ACHN (cell line): ENCODE results near the gene RPL14.

ENCODE experiments used
- DNase-seq: peaks from one replicate; pipeline ENCODE4 v3.0.0-alpha.2; 2015
- in situ Hi-C: cut with HindIII; loops from 2 replicates; pipeline ENCODE4 v1.10.0; 2017; ENCODE audit warnings: low sequenced_read_pairs, low pct_ligation_motif_present, low pct_unique_long_range_greater_than_20kb

RPL14 gene

GRCh38 chr3:40456940-40457823 is at the start of gene RPL14:
Gene RPL14, plus strand, starts transcription at chr3:40457339. Its CDS starts 133 bp downstream, at chr3:40457472.
- in situ Hi-C loops, result no loop called here
- peak; percentile 94 for DNase-seq

GRCh38 chr3:40407611-40408010 is 49.5 kb upstream of the RPL14 start:
- in situ Hi-C loops, result no loop called here
- no peak for DNase-seq

GRCh38 chr3:40414270-40414669 is 42.9 kb upstream of the RPL14 start:
- in situ Hi-C loops, result no loop called here
- no peak for DNase-seq

- no peak for DNase-seq
- in situ Hi-C loops, result no loop called here
Observed at GRCh38 chr3:40417845-40418543, 39.1 kb upstream of the RPL14 start.

- no peak for DNase-seq
- in situ Hi-C loops, result no loop called here
Observed at GRCh38 chr3:40422861-40423260, 34.3 kb upstream of the RPL14 start.

- DNase-seq, result no peak
- in situ Hi-C loops, result no loop called here
Observed at GRCh38 chr3:40427045-40427669, 30.0 kb upstream of the RPL14 start.

GRCh38 chr3:40432793-40433192 is 24.3 kb upstream of the RPL14 start:
- DNase-seq, result no peak
- in situ Hi-C loops, result no loop called here

DNA sequence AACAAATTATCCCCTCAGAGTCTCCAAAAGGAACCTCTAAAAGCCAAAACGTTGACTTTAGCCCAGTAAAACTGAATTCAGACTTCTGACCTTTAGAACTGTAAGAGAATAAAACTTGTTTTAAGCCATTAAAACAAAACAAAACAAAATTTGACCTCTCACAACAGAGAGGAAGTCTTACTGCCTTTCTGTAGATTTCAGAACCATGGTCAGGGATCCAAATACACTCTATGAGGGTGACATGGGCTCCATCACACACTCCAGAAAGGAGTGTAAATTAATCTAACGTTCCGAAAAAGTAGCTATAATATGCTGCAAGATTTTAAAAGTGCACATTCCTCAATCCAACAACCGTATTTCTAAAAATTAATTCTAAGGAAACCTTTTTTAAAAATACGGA is 19.2 kb upstream of the RPL14 start:
- in situ Hi-C loops, result no loop called here
- DNase-seq, result no peak

DNA sequence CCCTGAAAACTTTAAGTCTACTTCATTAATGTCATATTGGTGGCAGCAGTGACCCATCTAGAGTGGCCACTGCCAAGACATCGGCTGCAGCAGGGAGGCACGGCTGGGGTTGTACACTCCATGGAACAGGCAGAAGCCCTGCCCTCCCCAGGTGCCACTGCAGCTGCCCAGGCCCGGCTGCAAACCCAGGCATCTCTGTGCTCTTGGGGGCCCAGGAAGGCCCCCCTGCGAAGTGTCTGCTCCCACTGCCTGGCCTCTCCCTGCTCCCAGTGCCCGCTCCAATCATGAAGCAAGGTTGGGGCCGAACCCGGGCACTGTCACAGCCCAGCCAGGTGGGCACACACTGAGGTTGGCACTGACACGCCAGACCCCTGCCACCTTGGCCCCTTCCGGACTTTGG is 12.1 kb upstream of the RPL14 start:
- no peak for DNase-seq
- in situ Hi-C loops, result no loop called here

DNA sequence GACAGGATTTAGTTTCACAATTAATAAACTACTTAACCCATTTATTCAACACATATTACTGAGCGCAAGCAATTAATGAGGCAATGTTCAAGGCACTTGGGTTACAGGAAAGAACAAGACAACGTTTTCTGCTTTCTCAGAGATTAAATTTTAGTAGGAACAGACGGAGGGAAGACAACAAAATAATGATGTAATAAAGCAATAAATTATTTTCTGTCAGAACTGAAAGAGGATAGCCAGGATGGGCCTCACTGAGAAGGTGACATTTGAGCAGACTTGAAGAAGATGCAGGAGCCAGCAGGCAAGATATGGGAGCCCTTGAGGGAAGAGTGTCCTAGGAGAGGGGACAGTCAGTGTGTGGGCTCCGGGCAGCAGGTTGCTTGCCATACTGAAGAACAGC is 11.3 kb upstream of the RPL14 start:
- no peak for DNase-seq
- in situ Hi-C loops, result no loop called here

DNA sequence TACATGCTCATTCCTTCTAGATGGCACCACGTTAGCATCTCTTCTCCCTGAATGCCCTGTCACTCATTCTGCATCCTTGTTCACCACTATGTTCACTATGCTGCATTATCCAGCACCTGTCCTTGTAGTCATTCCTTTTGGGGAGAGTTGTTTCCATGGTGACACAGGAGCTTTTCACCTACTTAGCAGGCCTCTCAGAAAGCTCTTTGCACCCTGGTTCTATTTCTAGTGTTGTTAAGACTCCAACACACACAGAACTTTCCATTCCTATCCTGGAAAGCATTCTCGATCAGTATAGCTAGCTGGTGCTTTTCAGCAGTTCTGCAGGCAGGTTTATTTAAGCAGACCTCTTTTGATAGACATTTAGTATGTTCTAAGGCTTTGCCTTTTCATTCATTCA is 6.7 kb upstream of the RPL14 start:
- DNase-seq, result no peak
- in situ Hi-C loops, result no loop called here

GRCh38 chr3:40451551-40451950 is 5.6 kb upstream of the RPL14 start:
- in situ Hi-C loops, result no loop called here
- DNase-seq, result no peak

GRCh38 chr3:40452057-40452456 is 5.1 kb upstream of the RPL14 start:
- in situ Hi-C loops, result no loop called here
- DNase-seq, result no peak

DNA sequence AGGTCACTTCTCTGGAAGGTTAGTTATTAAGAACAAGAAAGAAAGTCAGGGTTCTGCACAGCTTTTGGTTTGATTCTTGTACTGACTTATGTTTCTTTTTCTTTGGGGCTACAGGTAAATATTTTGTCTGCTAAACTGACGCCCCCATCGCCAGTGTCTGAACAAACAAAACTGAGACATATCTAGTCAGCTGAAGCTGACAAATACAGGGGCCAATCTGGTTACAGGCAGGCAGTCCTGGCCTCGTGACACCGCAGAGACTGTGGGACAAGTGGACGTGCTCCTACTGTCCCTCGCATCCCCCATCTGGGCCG is 4.6 kb upstream of the RPL14 start:
- no peak for DNase-seq
- in situ Hi-C loops, result no loop called here

- in situ Hi-C loops, result no loop called here
- peak; percentile 97 for DNase-seq
Observed at GRCh38 chr3:40452876-40453730, 4.0 kb upstream of the RPL14 start.

- DNase-seq, result no peak
- in situ Hi-C loops, result no loop called here
Observed at GRCh38 chr3:40453933-40454332, 3.2 kb upstream of the RPL14 start.

- in situ Hi-C loops, result no loop called here
- no peak for DNase-seq
Observed at GRCh38 chr3:40455328-40455727, 1.8 kb upstream of the RPL14 start.

- in situ Hi-C loops, result no loop called here
- DNase-seq, result no peak
Observed at GRCh38 chr3:40456279-40456939, 730 bp upstream of the RPL14 start.
